Large intestine (tissue), 3 donors: ENCODE data around the gene RPL10. TPM values are rescaled to one million over a fixed set of nuclear protein-coding genes. Genes with fewer than 3 reads are reported as not detected.
A peak's percentile ranks its signal among the peaks of the same experiment; 100 is the strongest.
"Not testable (repeated sequence)": the region's sequence is repeated elsewhere in the genome, so short reads cannot be mapped to it uniquely, and the experiment has no call there.

Experiments used
- DNase-seq, 2 donors: peaks; one replicate each; pipeline versions ENCODE4 v3.0.0 to v3.0.0-alpha.2; 2013
- H3K27ac ChIP-seq: one replicate; pipeline ENCODE4 v1.5.1; 2013; ENCODE audit warnings: low read length
- H3K27me3 ChIP-seq: 2 replicates; pipeline ENCODE4 v1.6.1; 2013; ENCODE audit warnings: low read length; ENCODE audit not compliant: control insufficient read depth, insufficient read depth
- H3K36me3 ChIP-seq: 2 replicates; pipeline ENCODE4 v1.6.1; 2013; ENCODE audit warnings: low read length; ENCODE audit not compliant: control insufficient read depth, insufficient read depth
- H3K4me1 ChIP-seq: one replicate; pipeline ENCODE4 v1.6.1; 2013; ENCODE audit warnings: low read length; ENCODE audit not compliant: control insufficient read depth, insufficient read depth
- H3K4me3 ChIP-seq: one replicate; pipeline ENCODE4 v1.5.1; 2013; ENCODE audit warnings: low read length
- H3K9me3 ChIP-seq: one replicate; pipeline ENCODE4 v1.6.1; 2013; ENCODE audit warnings: mild to moderate bottlenecking, low read depth, low read length, moderate library complexity; ENCODE audit not compliant: control insufficient read depth
- WGBS: methylation state at CpG from one replicate; pipeline ENCODE4 v1.1.5; 2013; ENCODE audit warnings: low lambda C conversion rate; ENCODE audit not compliant: insufficient coverage; 5-methylcytosine and 5-hydroxymethylcytosine counted together
- polyA plus RNA-seq: library from polyadenylated mRNA; unstranded; fragments of 120-200 nt; gene quantifications from one replicate; pipeline ENCODE4 v1.2.1, GENCODE V29; 2013

The RPL10 gene
- polyA plus RNA-seq, 1 donor, result 5,173 TPM

GRCh38 chrX:154388094-154388493, 10.1 kb upstream of the RPL10 start:
- no CpG with 5 or more reads among the region's 20 CpGs for whole genome bisulfite sequencing
- H3K36me3 ChIP-seq, H3K27me3 ChIP-seq, DNase-seq, H3K4me3 ChIP-seq, H3K9me3 ChIP-seq, H3K27ac ChIP-seq, H3K4me1 ChIP-seq: not testable (repeated sequence)

GRCh38 chrX:154388649-154389048, 9.5 kb upstream of the RPL10 start:
- not testable (repeated sequence) for H3K9me3 ChIP-seq, H3K4me1 ChIP-seq, H3K36me3 ChIP-seq, DNase-seq, H3K27me3 ChIP-seq, H3K27ac ChIP-seq, H3K4me3 ChIP-seq
- WGBS, result no CpG with 5 or more reads among the region's 16 CpGs

- H3K4me1 ChIP-seq, H3K9me3 ChIP-seq, H3K36me3 ChIP-seq, DNase-seq, H3K27me3 ChIP-seq, H3K27ac ChIP-seq, H3K4me3 ChIP-seq: not testable (repeated sequence)
- no CpG with 5 or more reads among the region's 121 CpGs for WGBS
These were observed 8.1 kb upstream of the RPL10 start for GRCh38 chrX:154389812-154390747.

GRCh38 chrX:154396363-154396762, 1.8 kb upstream of the RPL10 start:
- not testable (repeated sequence) for DNase-seq, H3K27me3 ChIP-seq, H3K9me3 ChIP-seq
- Histone ChIP-seq H3K36me3 (peaks cover 24% of the 10 kb centered on the region), H3K27ac (peak overlapping the region; percentile 100), H3K4me3 (peak overlapping the region; percentile 67), H3K4me1 (peaks cover 11% of the 10 kb centered on the region)
- no CpG with 5 or more reads among the region's 17 CpGs for WGBS

DNA sequence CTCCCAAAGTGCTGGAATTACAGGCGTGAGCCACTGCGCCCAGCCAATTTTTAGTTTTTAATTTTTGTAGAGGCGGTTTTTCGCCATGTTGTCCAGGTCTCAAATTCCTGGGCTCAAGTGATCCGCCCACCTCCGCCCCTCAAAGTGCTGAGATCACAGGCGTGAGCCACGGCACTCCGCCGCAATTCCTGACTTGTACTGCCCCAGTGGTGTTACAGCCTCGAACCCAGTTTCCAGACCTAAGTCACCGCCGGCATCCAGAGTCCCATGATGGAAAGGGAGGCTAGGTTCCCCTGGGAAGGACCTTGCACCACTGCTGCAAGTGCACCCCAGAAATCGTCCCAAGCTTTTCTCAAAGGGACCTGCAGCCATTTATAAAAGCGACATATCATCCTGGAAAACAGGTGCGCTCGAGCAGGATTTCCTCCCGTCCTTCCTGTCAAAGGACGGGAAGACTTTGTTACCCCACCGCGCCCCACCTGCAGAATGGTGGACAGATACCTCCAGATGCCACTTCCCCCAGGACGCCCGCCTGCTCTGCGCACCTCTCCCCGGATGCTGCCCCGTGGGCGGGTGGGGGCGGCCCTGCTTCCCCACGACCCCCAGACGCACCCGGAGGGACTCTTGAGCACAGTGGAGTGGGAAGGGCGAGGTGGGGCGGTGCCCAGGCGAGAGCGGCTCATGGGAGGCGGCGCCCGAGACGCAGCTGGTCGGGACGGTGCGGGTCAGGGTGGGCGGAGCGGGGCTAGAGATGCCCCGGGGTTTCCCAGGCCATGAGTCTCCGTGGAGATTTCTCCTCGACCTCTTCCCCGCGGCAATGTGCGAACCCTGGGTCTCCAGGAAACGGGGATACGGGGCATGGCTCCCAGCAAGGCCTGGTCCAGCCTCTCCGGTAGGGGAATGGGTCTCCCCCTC, 947 bp upstream of the RPL10 start:
- H3K27ac ChIP-seq, result peak overlapping the region; percentile 100
- H3K36me3 ChIP-seq, result peaks cover 25% of the 10 kb centered on the region
- peak; percentile 67 to 86 for DNase-seq
- no peaks in the 10 kb centered on the region for H3K27me3 ChIP-seq
- H3K4me3 ChIP-seq, result peak overlapping the region; percentile 67
- no peaks in the 10 kb centered on the region for H3K9me3 ChIP-seq
- peaks cover 15% of the 10 kb centered on the region for H3K4me1 ChIP-seq
- no CpG with 5 or more reads among the region's 53 CpGs for WGBS

- peak overlapping the region; percentile 100 for H3K27ac ChIP-seq
- H3K4me1 ChIP-seq, result peaks cover 15% of the 10 kb centered on the region
- H3K27me3 ChIP-seq, result no peaks in the 10 kb centered on the region
- DNase-seq, result peak; percentile 77 to 81
- peak overlapping the region; percentile 99 for H3K4me3 ChIP-seq
- H3K36me3 ChIP-seq, result peaks cover 27% of the 10 kb centered on the region
- no CpG with 5 or more reads among the region's 49 CpGs for WGBS
- H3K9me3 ChIP-seq, result no peaks in the 10 kb centered on the region
These were observed 720 bp downstream of the RPL10 start for GRCh38 chrX:154398668-154399526.

DNA sequence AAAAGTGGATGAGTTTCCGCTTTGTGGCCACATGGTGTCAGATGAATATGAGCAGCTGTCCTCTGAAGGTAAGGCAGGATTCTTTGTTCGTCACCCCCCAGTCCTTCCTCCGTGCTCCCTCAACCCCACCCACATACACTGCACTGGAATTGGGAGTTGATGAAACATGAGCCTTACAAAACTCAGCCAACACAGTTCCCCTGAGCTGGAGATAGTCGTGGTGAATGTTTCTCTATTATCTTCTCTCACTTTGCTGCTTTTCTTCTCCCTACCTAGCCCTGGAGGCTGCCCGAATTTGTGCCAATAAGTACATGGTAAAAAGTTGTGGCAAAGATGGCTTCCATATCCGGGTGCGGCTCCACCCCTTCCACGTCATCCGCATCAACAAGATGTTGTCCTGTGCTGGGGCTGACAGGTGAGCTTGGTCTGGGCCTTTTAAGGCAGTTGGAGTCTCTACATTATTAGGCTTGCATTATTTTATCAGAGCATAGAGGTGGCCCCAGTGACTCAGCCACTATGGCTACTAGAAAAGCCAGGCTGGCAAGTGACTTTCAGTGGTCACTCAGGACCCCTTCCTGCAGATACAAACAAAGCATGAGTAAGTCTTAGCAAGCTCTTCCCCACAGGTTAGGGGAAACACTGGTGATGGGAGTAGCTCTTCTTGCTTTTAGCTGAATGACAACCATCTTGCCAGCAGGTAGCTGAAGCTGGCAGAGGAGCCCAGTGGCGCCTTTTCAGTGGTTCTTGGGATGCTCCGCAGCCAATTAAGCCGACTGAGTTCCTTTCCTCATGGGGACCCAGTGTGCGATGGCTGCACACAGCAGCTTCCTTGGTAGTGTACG, 1.6 kb downstream of the RPL10 start:
- DNase-seq, result no peak
- Histone ChIP-seq H3K27me3 (no peaks in the 10 kb centered on the region), H3K27ac (peak overlapping the region; percentile 100), H3K36me3 (peaks cover 31% of the 10 kb centered on the region), H3K4me3 (peak overlapping the region; percentile 99), H3K4me1 (peaks cover 15% of the 10 kb centered on the region), H3K9me3 (no peaks in the 10 kb centered on the region)
- WGBS, result no CpG with 5 or more reads among the region's 14 CpGs

- Histone ChIP-seq H3K4me1 (peaks cover 15% of the 10 kb centered on the region), H3K36me3 (peaks cover 31% of the 10 kb centered on the region), H3K27ac (peak overlapping the region; percentile 100), H3K4me3 (peak overlapping the region; percentile 99)
- WGBS, result no CpG with 5 or more reads among the region's 6 CpGs
- DNase-seq, H3K27me3 ChIP-seq, H3K9me3 ChIP-seq: not testable (repeated sequence)
These were observed 2.2 kb downstream of the RPL10 start for GRCh38 chrX:154400369-154400817.

- peaks cover 15% of the 10 kb centered on the region for H3K4me1 ChIP-seq
- no peaks in the 10 kb centered on the region for H3K27me3 ChIP-seq
- H3K36me3 ChIP-seq, result peaks cover 31% of the 10 kb centered on the region
- no peaks in the 10 kb centered on the region for H3K9me3 ChIP-seq
- WGBS, result no CpG with 5 or more reads among the region's 6 CpGs
- no peak overlapping the region for H3K4me3 ChIP-seq
- DNase-seq, result peak in 1 of 2 donors; percentile 62
- peak overlapping the region; percentile 74 for H3K27ac ChIP-seq
These were observed 3.0 kb downstream of the RPL10 start for GRCh38 chrX:154401045-154401799.
